Pulmonary artery endothelial cell (primary cell): ENCODE results near the gene PJA2. TPM values are rescaled to one million over a fixed set of nuclear protein-coding genes. Genes with fewer than 3 reads are reported as not detected.

Experiments
- DNase-seq: peaks from one replicate; pipeline ENCODE4 v3.0.0-alpha.2; 2011; ENCODE audit warnings: low read depth, low spot score
- total RNA-seq: library from RNA; depleted of rRNA; stranded (reverse); fragments of >200 nt; gene quantifications from 2 replicates; pipeline ENCODE4 v1.2.3, GENCODE V29; 2014

PJA2 gene
- total RNA-seq, 1 donor from 2014 or later, result 61.7 TPM

DNA sequence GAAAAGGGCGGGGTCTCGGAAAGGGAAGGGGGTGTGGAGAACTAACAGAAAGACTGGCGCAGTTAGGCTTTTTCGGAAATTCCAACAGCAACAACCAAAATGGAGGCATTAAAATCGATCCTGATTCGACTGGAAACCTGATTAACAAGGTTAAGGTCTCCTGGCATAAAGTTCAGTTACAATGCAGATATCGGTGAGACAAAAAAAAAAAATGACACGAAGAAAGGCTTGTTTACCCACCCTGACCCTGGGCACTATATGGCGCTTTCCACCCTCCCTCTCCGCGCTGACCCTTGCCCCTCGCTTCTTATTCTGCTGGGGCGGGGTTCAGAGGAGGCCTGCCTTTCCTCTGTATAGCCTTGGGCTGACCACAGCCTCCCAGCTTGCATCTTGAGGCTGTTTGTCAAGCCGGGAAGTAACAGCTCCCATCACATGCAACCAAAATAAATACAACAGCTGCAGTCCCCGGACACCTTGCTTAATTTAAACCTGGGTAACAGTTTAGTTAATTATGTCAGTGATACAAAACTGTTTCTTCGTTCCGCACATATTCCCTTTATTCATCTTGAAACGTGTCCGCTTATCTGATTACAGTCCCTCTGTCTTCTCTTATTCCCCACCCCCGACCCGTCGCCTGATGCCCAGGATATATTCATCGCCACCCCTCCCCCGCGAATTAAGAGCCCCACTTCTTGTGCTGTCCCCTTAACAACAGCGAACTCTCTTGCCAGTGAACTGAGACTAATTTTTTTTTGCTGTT, 795 bp upstream of the PJA2 start:
- peak; percentile 57 for DNase-seq

- DNase-seq, result peak; percentile 32
Measured at GRCh38 chr5:109408991-109409843, 557 bp downstream of the PJA2 start.

DNA sequence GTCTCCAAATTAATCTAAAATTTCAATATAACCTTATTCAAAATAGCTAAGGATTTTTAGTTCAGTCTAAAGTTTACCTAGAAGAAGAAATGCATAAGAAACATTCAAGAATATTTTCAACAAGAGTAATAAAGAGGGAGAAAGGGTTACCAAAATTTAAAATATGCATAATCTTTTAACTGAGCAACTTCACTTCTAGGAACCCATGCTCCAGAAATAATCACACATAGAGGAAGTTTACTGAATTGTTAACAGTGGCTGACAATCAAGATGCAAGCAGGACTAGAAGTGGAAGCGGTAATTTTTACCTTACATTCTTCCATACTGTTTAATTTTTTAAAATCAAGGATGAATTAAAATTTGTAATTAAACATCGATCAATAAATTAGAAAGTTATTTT, 1.9 kb downstream of the PJA2 start:
- DNase-seq, result no peak

DNA sequence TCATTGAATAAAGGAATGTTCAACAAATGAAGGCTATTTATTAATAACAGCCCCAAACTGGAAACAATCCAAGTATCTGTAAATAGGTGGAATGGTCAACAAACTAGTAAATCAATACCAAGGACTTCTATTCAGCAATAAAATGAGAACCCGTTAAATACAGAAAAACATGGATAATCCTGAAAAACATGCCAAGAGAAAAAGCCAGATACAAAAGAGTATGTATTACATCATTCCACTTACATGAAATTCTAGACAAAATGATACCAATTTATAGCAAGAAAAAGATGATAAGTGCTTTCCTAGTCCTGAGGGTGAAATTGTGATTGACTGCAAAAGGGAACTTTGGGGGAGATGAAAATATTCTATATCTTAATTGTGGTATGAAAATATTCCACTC, 3.1 kb downstream of the PJA2 start:
- DNase-seq, result no peak

- no peak for DNase-seq
Measured at GRCh38 chr5:109404428-109404960, 5.3 kb downstream of the PJA2 start.

DNA sequence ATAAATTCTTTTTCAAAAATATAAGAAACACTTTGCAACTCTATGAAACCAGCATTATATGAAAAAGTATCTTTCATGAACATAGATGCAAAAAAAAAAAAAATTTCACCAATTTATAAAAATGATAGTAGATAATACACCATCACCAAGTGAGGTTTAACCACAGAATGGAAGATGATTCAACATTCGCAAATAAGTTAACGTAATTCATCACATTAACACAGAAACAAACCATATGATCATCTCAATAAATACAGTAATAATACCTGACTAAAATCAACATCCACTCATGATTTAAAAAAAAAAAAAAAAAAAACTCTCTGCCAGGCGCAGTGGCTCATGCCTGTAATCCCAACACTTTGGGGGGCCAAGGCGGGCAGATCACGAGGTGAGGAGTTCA, 6.3 kb downstream of the PJA2 start:
- DNase-seq, result no peak

DNA sequence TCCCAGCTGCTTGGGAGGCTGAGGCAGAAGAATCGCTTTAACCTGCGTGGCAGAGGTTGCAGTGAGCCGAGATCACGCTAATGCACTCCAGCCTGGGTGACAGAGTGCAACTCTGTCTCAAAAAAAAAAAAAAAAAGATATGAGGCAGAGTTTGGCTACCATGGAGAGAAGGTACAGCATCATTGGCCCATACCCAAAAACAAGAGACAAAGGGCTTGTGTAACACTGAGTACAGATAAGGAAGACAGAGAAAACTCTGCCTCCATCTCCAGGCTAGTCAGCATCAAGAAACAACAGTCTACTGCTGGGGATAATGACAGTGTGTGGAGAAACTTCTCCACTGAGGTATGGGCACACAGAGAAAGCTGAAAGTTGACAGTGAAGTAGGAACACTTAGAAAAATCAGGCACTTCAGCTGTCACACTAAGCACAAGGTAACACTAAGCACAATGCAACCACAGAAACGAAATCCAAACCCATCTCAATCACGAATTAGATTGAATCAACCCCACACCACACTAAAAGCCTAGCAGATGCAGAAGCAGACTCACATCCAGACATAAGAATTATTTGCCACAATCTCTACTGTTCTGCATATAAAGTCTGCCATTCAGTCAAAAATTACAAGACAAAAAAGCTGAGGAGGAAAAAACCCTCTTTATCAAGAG, 10.5 kb downstream of the PJA2 start:
- no peak for DNase-seq

DNA sequence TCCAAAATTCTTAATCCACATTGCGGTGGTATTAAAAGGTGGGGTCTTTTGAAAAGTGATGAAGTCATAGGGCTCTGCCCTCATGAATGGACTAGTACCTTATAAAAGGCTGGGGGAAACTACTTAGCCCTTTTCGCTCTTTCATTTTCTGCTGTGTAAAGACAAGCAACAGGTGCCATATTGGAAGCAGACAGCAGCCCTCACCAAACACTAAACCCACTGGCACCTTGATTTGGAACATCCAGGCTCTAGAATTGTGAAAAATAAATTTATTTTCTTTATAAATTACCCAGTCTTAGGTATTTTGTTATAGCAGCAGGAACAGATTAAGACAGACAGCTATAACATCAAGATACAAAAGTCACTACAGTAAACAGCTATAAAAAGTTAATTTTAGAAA, 12.8 kb downstream of the PJA2 start:
- no peak for DNase-seq

DNA sequence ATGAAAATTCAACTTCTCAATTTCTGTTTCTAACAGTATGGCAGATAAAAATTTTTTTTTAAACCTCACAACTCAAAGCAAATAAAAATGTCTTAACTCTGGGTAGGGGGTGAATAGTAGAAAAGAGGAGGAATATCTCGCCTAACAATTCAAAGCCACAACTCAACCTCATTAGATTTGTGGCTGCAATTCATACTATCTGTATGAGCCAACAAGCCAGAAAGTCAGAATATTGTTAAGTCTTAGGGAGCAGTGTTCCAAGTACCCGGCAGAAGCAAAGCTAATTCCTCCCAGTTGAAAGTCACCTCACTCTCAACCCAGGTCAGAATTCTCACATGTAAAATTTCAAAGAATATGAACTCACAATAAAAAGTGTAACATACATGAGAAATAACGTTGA, 15.0 kb downstream of the PJA2 start:
- no peak for DNase-seq

- DNase-seq, result no peak
Measured at GRCh38 chr5:109390188-109390587, 19.6 kb downstream of the PJA2 start.

DNA sequence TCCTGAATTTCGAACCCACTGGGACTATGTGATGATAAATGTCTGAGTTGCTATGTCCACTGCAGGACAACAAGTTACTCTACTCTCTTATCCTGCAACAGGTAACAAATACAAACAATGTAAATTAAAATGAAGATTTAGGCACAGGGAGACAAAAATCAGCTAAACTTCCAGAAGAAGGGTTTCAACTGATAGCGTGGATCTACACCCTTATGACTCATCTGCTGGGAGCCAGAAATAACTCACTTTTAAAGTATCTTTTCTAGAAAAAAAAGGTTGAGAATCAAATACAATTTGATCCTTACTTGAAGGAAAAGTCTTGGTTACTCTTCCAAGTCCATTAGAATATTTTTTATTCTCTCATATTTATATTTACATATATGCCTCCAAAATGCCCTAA, 21.4 kb downstream of the PJA2 start:
- DNase-seq, result no peak

DNA sequence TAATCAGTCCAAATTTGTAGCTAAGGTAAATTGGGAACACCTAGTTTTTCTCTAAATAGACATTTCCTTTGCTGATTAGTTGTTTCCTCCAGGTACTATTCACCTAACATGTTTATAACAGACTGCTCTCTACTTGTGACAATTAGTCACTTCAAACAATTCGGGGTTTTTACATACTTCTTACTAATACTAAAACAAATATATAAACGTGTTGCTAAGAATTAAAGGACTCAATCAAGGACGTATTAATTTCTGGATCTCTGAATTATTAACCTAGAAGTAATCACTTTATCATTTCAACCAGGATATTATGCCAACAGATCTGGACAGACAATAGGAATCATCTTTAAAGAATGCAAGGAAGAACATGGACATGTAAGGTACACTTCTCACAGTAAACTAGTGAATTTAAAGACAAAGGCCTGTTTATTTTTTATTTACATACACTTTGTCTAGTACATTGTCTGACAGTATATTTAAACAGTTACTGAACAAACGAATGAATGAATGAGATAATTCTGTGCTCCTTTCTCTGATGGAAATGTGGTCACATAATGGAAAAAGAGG, 22.3 kb downstream of the PJA2 start:
- DNase-seq, result no peak

GRCh38 chr5:109378095-109378494, 31.7 kb downstream of the PJA2 start:
- DNase-seq, result no peak

DNA sequence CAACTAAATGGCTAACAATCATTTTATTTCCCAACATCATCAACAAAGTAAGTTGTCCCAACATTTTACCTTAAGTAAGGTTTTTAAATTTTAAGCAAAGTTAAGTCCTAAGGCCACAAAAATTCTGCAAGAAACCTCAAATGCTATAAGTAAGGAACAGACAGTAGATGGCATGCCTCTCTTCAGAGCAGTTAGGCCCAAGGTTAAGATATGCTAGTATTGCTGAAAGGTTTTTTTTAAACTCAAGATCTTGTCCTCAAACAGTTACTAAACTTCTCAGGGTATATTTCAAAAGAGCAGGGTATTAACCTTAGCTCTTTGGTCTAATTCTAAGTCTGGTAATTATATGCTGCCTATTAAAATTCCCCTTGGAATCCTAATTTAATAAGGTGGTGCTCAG, 35.1 kb downstream of the PJA2 start:
- DNase-seq, result no peak

DNA sequence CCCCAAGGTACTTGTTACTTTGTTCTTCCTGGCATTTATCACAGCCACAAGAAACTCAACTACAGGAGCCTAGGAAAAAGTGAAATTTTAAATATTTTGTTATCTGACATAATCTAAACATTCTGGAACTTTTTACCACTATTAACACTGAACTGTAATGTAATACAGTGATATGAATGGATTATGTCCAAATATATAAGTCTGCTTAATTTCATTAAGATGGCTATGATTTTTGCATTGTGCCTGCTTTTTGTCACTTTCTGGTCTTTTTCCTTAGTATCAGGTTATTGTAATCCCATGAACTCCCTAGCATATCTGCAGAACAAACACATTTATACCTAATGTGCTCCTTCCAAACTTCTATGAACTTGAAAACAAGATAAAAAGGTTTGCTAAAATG, 35.8 kb downstream of the PJA2 start:
- DNase-seq, result no peak

DNA sequence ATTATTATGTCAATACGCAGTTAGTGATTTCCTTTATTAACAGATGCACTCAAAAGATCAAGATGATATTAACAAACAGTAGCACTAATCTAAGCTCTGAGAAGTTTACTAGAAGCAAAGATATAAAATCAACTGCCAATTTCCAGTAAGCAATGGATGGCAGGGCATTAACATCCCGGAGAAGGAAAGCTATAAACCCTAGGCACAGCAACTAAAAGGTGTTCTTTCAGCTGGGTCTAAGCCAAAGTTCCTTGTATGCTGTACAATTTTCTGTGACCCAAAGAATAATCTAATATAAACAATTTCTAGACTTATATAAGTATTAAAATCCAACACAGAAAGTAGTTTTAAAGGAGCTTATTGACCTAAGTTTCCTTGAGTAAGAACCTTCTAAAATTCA, 39.4 kb downstream of the PJA2 start:
- DNase-seq, result no peak

- no peak for DNase-seq
Measured at GRCh38 chr5:109365653-109366052, 44.1 kb downstream of the PJA2 start.

- DNase-seq, result no peak
Measured at GRCh38 chr5:109364977-109365376, 44.8 kb downstream of the PJA2 start.

DNA sequence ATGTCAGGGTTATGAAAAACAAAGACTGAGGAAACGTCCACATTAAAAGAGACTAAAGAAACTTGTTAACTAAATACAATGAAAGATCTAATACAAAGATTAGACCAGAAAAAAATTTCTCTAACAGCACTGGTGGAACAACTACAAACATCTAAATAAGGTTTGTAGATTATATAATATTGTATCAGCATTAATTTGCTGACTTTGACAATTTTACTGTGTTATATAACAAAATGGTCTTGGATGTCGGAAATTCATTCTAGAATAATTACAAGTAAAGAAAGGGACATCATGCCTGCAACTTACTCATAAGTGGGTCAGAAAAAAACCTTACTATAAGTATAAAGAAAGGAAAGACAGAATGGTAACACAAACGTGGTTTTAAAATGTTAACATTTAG, 50.1 kb downstream of the PJA2 start:
- DNase-seq, result no peak

DNA sequence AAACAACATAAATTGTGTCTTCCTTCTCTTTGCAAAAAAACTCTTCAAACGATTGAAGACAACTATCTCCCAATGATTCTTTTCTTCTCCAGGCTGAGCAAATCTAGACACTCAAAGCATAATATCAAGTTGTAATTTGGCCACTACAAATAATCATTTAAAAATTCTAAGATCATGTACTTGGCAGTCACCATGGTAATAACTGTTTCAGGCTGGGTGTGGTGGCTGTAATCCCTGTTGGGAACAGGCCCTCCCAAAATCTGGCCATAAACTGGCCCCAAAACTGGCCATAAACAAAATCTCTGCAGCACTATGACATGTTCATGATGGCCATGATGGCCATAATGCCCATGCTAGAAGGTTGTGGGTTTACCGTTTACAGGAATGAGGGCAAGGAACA, 52.0 kb downstream of the PJA2 start:
- DNase-seq, result no peak

DNA sequence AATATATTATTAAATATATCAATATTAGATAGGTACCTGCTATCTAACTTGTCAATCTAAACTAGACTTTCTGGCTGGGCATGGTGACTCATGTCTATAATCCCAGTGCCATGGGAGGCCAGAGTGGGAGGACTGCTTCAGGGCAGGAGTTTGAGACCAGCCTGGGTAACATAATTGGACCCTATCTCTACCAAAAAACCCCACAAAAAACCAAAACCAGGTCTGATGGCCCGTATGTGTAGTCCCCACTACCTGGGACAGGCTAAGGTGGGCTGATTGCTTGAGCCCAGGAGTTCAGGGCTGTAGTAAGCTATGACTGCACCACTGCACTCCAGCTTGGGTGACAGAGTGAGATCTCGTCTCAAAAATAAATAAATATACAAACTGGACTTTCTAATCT, 55.0 kb downstream of the PJA2 start:
- no peak for DNase-seq
